AG08396 (cell line): ENCODE data around the gene ACSM5.
"Not testable (repeated sequence)": the region's sequence is repeated elsewhere in the genome, so short reads cannot be mapped to it uniquely, and the experiment has no call there.

Source experiments
- DNase-seq: peaks from one replicate; pipeline ENCODE4 v3.0.0; 2012; ENCODE audit warnings: low spot score, mixed read lengths

The ACSM5 gene

GRCh38 chr16:20453633-20454032 is 44.3 kb downstream of the ACSM5 start:
- not testable (repeated sequence) for DNase-seq

- DNase-seq = not testable (repeated sequence)
Measured at GRCh38 chr16:20459227-20459626, 49.9 kb downstream of the ACSM5 start.

DNA sequence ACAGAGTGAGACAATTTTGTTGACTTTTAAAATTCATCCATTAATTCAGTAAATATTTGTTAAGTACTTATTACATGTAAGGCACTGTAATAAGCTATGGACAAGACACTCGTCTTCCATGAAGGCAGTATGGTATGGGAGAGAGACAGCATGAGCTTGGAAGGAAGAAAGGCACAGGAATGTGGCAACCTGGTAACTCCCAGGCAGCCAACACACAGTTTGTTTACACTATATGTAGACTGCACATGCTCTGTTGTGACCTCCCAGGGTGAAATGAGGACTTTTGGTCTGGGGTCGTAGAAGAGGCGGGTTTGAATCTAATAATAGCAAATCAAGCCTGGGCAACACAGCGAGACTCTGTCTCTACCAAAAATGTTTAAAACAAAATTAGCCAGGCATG is 51.0 kb downstream of the ACSM5 start:
- not testable (repeated sequence) for DNase-seq

- DNase-seq = not testable (repeated sequence)
Measured at GRCh38 chr16:20468954-20469353, 59.6 kb downstream of the ACSM5 start.

DNA sequence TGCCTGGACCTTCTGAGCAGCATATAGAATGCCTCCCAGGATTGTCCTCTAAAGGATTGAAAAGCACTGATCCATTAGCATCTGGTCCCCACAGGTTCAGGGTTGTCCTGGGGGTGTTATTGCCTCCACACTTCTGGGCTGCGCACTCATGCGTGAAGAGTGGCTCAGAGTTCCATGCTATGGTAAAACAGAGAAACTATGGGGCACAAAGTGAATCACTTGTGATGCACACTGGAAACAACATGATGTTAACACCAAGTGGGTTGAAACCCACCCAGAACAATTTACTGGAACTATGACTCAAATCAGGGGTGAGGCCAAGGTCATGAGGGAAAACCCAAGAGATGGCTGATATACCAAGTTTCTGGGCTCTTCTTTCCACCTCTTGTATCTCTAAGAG is 60.6 kb downstream of the ACSM5 start:
- not testable (repeated sequence) for DNase-seq

DNA sequence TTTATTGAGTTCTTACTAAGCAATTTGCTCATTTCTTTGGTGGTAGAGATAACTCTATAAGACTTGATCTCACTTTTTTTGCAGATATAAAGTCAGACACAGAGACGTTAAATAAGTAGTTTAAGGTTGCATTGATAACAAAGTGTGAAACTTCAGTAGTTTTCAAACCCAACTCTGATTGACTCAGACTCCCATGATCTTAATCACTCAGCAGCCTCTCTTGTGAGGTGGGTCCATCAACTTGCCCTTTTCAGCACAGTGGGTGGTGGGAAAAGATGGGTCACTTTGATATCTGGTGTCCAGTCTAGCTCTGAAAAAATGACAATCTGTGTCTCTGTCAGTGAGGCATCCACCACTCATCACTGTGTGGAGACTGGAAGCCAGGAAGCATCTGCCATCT is 61.4 kb downstream of the ACSM5 start:
- not testable (repeated sequence) for DNase-seq

DNA sequence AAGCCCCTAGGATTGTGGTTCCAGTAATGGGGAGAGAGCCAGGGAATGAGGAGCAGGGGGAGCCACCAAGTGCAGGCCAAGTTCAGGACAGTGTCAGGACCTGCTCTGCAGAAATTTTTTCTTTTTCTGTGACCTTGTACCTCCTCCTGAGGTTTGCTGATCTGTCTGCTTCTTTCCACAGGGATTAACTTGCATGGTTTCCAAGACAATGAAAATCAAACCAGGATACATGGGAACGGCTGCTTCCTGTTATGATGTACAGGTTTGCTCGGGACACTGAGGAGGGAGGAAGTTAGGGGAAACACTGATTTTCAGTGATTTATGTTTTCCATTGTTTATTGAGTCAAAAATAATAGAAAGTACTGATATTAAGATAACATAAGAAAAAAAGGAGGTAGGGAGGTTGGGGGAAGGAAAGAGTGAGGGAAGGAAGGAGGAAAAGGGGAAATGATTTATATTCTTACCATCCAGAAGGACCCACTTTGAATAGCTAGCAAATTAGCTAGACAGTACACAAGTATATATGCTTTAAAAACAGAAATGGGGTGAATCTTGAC is 67.9 kb downstream of the ACSM5 start:
- DNase-seq = not testable (repeated sequence)

DNA sequence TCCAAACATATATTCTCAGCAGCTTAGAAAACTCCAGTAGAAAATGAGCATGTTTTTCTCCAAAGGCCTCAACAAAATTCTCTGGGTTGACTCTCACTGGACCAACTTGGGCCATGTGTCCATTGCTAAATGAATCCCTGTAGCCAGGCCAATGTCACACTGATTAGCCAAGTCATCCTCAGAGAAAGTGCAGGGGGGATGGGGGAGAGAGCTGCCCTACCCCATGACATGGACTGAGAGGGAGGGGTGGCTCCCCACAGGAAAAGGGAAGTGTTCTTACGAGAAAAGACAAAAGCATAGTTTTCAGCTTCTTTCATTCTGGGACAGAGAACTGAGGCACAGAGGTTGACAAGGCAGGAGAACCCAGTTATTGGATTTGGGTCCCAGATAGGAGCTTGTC is 74.7 kb downstream of the ACSM5 start:
- DNase-seq = not testable (repeated sequence)

DNA sequence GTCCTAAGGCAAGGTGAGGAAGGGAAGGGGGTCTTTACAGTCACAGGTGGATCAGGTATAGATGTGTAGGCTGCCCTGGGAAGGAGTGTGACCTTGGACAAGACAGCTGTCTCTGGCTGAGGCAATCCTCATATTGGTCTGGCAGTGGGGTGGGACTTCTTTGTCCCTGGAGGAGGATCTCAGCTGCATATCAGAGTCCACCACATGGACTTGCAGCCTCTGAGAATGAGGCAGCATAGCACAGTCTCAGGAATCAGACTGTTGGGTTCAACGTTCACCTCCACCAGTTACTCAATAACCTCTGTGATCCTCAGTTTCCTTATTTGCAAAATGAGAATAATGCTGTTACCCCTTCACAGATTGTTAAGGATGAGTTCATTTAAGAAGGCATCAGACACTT is 75.4 kb downstream of the ACSM5 start:
- DNase-seq = no peak

DNA sequence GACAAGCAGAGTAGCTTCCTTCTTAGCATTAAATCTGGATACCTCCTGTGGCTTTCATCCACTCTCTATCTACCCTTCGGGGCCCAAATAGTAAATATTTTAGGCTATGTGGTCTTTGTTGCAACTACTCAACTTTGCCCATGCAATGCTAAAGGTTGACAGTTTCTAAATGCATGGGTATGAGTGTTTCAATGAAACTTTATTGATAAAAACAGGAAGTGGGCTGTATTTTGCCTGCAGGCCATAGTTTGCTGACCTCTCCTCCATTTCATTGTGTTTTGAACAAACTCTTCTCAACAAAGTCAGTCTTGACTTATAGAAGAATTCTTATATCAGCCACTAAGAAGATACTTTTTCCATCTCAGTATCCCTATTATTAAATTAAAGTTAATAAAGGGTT is 76.1 kb downstream of the ACSM5 start:
- DNase-seq = no peak
